HG02885 (cell line): ENCODE measurements around the gene CFDP1.

ENCODE experiments used
- ATAC-seq: cut with Tn5 transposase; IDR thresholded peaks from one replicate; pipeline ENCODE4 v1.9.1; 2021; ENCODE audit warnings: mild to moderate bottlenecking; ENCODE audit not compliant: unreplicated experiment, poor library complexity

Gene CFDP1

DNA sequence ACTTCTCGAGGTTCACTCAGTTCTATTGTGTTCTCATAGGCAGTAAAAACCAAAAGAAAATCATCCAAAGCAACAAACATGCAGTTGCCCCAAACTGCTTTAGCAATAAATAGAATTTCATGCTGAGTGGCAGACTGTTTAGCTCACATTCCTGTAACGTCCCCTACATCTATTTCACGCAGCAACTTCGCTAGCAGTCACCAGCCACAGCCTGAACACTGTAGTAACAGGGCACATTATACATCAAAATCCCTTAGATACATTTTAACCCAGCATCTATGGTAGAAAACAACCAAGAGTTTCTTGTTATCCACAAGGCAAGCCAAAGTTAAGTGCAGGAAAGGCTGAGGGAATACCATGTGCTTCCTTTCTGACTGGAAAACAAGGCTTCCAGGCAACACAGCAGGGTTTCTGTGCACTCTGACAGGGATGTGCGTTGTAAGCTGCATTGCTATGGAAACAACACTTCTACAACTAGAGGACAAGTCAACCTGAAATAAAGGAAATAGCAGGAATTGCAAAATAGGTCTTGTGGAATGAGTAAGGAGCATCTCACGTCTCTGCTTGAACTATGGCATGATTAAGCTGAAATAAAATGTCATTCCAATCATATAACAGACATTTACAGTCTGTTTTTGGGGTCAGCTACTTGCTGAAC lies 55.4 kb downstream of the CFDP1 start:
- no peak for ATAC-seq

DNA sequence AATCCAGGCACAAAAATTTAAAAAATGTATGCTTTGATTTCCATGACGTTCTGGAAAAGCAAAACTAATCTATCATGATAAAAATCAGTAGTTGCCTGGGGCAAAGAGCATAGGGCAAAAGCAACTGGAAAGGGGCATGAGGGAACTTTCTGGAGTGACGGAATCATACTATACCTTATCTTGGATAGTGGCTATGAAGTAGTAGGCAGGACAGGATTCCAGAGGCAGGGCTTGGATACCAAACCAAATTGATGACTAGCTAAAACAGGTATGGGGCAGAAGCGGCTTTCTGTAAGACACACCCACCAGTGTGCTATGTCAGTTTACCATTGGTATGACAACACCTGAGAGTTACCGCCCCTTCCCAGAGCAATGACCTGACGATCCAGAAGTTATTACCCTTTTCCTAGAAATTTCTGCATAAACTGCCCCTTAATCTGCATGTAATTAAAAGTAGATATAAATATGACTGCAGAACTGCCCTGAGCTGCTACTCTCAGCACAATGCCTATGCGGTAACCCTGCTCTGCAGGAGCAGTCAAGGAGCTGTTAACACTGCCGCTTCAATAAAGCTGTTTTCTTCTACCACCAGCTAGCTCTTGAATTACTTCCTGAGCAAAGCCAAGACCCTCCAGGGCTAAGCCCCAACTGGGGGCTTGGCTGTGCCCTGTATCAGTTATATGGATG lies 56.7 kb downstream of the CFDP1 start:
- ATAC-seq, result no peak

DNA sequence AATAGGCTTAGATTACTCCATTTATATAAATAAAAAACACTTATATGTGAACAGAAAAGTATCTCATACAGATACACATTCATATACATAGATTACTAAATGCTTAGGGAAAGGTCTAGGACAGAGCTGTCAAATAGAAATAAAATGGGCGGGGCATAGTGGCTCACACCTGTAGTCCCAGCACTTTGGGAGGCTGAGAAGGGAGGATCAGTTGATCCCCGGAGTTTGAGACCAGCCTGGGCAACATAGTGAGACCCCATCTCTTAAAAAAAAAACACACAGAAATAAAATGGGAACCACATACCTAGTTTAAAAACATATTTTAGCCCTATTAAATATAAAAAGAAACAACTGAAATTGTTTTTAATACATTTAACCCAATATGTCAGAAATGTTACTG lies 58.9 kb downstream of the CFDP1 start:
- no peak for ATAC-seq

DNA sequence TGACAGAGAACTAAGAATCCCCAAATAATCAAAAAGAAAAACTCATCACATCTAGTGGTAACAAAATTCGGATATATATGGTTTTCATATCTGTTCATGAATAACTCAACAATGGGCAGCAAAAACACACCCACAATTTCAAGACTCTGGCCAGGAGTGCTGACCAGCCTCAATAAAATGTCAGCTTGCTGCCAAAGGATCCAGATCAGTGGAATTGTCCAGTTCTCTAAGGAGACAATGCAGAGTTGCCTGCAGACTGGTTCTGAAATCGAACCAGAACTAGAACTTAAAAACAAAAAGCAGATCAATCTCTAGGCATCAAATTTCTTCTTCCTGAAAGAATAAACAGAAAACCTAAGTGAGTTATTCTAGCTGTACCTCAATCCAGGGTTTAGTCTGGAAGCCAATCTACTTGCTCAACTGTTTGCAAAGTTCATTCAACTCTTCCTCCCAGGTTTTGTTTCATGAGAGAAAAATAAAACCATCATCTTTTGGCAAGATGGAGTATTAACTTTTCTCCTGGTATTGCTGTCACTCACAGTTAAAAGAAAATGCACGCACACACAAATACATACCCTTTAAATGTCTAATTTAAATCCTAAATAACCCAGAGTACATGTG lies 61.0 kb downstream of the CFDP1 start:
- no peak for ATAC-seq

DNA sequence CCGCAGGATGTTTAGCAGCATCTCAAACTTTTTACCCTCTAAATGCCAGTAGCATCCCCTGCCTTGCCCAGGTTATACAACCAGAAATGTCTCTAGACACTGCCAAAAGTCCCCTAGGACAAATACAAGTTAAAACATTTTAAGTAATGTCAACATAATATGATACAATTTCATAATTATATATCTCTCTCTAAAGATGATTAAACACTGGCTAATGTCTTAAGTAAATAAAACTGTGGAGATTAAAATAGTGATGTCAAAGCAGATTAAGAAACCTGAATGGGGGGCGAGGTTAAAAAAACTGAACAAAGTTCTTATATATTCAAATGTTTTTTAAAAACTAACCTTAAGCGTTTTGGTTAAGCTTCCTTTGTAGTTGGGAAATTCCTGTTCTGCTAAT lies 62.1 kb downstream of the CFDP1 start:
- ATAC-seq, result no peak

DNA sequence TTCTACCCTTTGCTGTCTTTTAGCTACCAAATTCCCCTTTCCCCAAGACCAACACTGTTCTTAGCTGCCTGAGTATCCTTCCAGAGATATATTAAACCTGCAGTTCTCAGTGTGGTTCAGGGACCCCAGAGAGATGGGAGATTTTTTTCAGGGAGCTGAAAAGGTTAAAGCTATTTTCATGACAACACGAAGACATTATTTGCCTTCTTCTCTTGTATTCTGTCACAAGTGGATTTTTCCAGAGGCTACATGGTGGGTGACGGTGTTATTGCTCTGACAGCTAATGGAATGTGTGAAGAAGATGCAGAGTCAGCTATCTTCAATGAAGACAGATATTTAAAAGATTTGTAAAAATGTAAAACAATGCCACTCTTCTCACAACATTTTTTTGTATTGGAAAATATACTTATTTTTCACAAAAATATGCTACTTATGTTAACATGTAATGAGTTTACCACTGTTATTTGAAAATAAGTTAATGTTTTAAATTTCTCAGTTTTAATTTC lies 69.0 kb downstream of the CFDP1 start:
- no peak for ATAC-seq

DNA sequence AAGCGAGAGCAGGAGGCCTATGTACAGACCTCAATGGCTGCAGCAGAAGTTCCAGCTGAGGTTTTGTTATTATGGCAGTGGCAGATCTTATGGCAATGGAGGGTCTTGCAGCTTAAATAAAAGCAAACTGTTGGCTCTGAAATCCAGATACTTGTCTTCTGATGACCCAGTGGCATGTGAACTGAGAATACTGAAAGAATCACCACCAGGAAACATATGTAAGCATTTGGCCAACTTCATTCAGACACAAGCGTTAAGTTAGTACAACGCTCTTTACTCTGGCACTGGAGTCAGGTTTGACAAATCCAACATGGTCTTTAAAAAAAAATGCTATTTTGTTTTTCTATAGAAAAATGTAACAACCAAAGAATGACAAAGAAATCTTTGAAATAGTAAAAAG lies 70.5 kb downstream of the CFDP1 start:
- no peak for ATAC-seq

DNA sequence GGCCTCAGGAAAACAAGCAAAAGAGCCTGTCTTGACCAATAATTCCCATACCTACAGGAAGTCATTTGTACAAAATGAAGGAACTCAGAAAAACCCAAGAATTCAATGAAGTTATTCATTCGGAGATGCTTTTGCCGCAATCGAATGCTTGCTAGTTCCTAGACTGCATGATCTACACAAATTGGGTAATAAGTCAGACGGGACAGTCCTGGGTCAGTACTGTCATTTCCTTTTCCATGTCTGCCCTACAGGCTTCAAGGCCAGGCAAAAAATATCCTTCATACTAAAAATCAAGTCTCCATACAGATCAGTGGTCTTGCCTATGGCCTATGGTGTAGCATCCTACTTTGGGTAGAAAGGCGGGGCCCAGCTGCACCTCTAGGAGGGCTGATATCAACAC lies 71.4 kb downstream of the CFDP1 start:
- ATAC-seq, result no peak

DNA sequence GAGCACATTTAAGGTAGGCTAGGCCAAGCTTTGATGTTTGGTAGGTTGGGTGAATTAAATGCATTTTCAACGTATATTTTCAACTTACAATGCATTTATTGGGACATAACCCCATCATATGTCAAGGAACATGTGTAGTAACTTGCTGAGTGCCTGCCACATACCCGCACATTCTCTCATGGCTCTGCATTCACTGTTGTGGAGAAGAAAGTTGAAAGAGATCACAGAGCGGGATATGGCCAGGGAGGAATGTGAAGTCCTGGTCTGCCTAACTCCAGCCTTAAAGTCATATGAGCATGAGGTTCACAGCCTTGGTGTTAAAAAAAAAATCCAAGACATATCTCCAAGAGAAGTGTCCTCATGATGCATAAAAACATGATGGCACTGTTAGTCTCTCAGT lies 79.1 kb downstream of the CFDP1 start:
- no peak for ATAC-seq

DNA sequence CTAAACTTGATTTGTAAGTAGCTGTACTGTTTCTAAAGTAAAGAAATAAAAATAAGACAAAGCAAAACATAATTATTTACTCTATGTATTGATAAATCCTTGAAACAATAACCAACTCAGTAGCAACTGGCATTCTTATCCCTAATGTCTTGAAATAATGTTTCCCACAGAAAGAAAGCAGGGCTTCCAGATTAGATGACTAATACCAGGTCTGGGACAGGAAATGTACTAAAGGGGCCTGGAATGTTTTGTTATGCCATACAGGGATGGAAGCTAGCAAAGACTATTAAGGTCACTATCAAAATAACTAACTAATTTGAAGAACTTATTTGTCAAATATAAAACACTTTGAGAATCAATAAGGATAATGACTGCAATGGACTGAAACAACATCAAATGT lies 82.1 kb downstream of the CFDP1 start:
- no peak for ATAC-seq

DNA sequence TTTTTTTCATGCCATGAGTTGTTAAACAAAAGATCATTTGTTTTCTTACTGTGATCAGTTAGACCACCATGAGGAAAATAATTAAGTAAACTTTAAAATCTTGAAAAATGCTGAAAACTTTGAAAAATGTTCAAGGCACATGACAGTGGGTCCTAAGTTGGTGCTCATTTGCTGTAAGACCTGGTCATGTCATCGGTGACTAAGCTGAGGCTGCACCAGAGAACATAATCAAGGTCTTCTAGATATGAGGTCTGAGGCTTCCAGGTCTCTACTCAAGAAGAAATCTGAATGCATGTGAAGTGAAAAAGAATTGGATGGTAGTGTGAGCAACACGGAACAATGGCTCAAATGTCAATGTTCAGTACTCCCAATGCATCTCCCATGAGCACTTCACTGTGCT lies 87.6 kb downstream of the CFDP1 start:
- ATAC-seq, result no peak

DNA sequence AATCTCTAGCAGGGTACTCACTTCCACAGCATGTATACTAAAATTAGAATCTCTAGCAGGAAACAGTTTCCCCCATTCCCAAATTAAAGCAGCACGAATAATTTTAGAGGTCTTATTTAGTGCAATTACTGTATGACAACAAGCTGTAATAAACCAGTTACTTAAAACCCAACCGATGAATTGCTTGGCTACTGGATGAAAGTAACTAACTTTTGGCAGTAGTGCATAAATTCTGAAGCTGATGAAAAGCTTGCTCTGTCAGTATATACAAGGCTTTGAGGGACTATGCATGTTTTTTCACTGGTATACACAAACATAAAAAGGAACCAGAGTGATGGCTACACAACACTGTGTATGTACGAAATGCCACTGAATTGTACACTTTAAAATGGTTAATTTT lies 89.4 kb downstream of the CFDP1 start:
- ATAC-seq, result no peak

DNA sequence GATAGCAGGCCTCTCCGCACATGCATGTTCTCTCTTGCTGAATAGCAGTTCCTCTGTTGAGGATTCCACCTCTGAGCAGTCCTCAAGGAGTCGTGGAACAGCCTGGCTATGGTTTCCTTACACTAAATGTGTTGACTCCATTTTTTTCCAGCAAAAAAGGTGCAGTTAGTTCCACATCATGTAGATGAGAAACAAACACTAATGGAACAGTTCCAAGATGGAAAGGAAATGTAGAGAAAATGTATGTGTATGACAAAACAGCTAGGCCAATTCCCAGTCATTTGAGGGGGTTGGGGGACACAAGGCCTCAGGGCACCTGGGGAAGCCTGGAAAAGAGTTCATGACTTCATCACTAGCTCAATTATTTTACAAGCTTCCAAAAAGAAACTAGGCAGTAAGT lies 90.0 kb downstream of the CFDP1 start:
- ATAC-seq, result no peak

DNA sequence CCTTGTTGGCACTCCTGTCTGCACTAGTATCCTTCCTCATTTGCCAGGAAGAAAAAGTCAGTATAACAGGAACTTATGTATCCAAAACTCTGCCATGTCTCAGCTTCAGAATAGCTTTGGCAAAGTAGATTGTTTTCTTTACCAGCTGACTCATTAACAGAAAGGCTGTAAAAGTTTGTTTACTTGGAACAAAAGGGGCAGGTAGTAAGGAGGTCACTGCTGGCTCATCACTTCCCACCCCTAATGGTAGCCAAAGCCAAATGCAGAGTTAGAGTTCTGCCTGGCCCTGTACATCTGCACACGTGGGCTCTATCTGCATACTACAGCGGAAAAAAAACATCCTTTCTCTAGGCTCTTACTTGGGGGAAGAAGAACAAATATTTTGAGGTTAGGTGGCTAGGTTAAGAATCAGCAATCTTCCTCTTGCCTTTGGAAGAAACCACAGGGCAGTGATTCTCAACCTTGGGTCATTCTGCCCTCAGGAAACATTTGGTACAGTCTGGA lies 90.9 kb downstream of the CFDP1 start:
- ATAC-seq, result no peak

DNA sequence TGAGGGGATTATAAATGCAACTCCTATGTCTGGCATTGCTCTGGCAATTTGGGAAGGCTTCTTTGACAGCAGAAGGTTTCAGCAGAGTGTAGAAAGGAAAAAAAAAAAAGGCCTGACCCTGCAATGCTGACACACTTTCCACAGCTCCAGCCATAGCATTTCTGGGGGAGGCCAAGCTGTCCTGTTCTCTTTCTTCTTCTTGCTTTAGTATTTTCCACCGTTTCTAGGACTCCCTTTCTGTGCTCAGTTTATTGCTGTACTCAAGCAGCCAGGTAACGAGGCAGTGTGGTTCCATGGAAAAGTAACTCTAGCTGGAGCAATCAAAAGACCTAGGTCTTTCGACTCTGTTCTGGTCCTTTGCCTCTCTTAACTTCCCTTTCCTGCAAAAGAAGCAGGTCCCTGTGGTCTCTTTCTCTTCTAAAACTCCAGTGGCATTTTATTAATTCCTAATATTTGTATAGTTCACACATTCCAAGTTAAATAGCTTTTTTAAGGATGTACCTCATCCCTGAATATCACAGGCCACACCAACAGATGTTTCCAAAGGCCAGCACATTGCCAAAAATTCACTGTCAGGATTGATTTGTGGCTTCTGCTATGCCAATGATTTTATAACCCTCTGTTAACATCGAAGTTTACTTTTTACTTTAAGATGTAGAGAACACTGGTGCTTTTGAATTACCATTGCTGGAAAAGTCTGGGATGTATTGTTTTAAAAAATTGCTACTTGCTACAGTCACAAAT lies 91.6 kb downstream of the CFDP1 start:
- no peak for ATAC-seq

DNA sequence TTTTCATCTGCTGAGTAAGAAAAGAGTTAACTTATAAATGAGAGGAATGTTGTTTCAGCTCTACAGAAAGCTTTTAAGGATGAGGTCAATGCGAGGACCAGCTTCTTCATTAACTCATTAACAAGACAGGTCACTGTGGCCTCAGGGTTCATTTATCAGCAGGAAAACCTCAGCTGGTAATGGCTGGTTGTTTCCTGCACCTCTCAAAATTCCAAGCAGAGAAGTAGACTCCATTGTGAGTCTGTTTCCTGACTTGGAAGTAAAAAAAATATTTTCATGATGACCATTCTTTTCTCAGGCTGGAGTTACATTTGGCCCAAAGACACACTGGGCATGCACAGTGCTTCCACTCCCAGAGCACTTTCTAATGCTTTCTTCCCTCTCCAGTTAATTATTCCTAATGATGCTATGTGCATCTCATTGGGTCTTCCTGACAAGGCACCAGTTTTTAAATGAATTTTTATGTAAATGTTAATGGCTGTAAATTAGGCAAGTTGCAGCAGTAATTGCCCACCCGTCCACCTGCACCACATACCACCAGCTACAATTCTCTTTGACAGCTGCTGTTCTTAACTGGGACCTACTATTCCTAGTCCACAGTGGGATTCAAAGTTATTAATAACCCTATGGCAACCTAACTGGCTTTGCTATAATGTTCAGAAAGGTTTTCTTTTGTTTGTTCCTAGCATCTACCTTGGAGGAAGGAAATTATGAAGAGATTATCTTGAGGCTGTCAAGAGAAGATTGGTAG lies 92.4 kb downstream of the CFDP1 start:
- ATAC-seq, result no peak

DNA sequence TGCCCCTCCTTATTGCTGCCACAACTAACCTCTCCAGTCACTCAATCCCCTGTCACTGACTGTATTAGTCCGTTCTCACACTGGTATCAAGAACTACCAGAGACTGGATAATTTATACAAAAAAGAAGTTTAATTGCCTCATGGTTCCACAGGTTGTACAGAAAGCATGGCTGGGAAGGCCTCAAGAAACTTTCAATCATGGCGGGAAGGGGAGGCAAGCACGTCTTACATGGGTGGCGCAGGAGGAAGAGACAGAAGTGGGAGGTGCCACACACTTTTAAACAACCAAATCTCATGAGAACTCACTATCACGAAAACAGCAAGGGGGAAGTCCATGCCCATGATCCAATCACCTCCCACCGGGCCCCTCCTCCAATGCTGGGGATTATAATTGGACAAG lies 95.9 kb downstream of the CFDP1 start:
- no peak for ATAC-seq

DNA sequence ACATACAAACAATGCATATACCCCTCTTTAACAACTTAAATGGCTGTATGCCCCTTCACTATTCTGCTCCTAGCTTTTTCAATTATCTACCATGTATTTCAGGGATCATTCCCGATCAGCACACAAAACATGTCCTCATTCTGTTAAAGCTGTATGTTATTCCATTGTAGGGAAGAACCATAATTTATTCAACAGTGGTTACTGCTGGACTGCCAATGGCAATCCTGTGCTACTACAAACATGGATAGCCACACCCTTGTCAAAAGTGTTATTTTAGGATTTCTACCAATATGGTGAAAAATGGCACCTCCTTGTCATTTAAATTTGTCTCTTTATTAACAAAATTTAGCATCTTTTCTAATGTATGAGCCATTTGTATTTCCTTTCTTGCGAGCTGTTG lies 96.8 kb downstream of the CFDP1 start:
- ATAC-seq, result no peak

DNA sequence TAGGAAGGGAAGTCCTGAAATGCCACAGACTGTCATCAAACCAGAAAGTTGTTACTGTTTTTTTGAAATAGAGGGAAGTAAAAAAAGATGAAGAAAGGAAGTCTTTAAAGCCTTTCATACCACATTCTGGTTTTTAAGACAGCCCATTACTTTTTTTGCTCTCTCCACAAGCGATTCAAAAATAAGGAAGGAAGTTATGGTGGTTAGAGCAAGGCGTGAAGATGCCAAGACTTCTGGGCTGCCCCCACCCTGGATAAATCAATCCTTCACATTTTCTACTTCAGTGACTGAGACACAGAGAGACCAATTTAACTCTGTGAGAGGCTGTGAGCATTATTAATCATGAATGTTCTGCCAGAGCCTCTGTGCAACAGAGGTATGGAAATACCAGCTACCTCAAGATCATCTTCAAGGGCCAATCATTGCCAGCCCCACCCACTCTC lies 99.6 kb downstream of the CFDP1 start:
- no peak for ATAC-seq

DNA sequence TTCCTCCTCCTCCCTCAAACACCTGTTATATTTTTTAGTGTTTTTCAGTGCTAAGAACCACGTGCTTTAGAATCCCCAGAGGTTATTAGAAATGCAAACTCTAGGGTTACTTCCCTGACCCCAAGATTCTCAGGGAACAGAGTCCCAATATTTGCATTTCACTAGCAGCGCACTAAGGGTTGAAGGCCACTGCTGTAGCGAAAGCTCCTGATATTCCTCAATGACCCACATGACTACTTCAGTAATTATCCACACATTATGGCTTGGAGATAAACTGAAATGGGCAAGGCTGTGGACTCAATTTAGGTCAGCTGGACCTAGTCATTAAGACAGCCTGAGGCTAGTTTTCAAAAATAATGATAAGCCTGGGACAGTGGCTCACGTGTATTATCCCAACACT lies 103.4 kb downstream of the CFDP1 start:
- ATAC-seq, result no peak
